Measurements from ENCODE around the gene CALY. TPM values are rescaled to one million over a fixed set of nuclear protein-coding genes. Genes with fewer than 3 reads are reported as not detected.

CALY gene
- total RNA-seq, 1 experiment from 2014 or later = 1.9 TPM

DNA sequence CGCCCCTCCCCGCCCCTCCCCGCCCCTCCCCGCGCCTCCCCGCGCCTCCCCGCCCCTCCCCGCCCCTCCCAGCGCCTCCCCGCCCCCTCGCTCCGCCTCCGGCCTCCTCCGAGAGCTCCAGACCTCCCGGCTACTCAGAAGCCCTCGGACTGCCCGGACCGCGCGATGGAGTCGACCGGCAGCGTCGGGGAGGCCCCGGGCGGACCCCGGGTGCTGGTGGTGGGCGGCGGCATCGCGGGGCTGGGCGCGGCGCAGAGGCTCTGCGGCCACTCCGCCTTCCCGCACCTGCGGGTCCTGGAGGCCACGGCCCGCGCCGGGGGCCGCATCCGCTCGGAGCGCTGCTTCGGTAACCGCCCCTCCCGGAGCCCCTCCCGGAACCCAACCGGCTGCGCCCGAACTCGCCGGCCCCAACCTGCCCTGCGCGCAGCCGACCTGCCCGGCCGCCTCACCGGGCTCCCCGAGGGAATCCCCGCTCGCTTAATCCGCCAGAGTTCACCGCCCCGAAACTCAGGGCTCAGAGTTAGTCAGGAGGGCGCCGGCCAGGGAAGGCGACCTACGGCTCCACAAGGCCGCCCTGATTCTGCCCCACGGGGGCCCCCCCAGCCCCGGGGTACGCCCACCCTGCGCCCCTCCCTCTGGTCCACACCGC lies 42.6 kb upstream of the CALY start, which contains the start of gene PAOX:
TSS of gene PAOX (plus strand) at position 111 of the 649 bp plus-strand sequence. CDS start at position 166, 55 bp downstream.
- DNase-seq (ENCODE audit: low read depth, low spot score) = no peak
- Histone ChIP-seq H3K4me3 (ENCODE audit: low read depth in 2 of 2, low read length in 2 of 2) (peak within 1 kb of the TSS; percentile 77 to 78), H3K27ac (ENCODE audit: low read length) (peak within 1 kb of the TSS; percentile 69), H3K4me1 (ENCODE audit: control insufficient read depth, insufficient read depth, low read length) (0 out of 2 replicates have a peak, but pooled peaks cover 3% of the 10 kb centered on the region), H3K27me3 (ENCODE audit: control insufficient read depth, insufficient read depth, low read length) (no peaks in the 10 kb centered on the region), H3K36me3 (ENCODE audit: control insufficient read depth, insufficient read depth, low read length) (no peaks in the 10 kb centered on the region), H3K9me3 (ENCODE audit: control insufficient read depth, insufficient read depth, low read depth, low read length) (no peaks in the 10 kb centered on the region)
- in situ Hi-C loops (cut with HindIII; ENCODE audit: low pct_unique_long_range_greater_than_20kb, low sequenced_read_pairs) (no loop called here), intact Hi-C loops (cut with micrococcal nuclease; ENCODE audit: unreplicated experiment) (no loop called here)
- ChIA-PET POLR2A (no interaction called here), CTCF (no interaction called here)
- no TSS peak for BruUV-seq (replicated peaks)
- 0 out of 2 replicates have a peak, but pooled peaks have one; percentile 37 for TF ChIP-seq POLR2AphosphoS5 (IDR thresholded peaks at IDR 0.05; ENCODE audit: low read depth, low read length)
- TF ChIP-seq TCF7L2 (IDR thresholded peaks at IDR 0.05; ENCODE audit: low read depth, low read length) = no peak
- peak; percentile 75 for ATAC-seq

DNA sequence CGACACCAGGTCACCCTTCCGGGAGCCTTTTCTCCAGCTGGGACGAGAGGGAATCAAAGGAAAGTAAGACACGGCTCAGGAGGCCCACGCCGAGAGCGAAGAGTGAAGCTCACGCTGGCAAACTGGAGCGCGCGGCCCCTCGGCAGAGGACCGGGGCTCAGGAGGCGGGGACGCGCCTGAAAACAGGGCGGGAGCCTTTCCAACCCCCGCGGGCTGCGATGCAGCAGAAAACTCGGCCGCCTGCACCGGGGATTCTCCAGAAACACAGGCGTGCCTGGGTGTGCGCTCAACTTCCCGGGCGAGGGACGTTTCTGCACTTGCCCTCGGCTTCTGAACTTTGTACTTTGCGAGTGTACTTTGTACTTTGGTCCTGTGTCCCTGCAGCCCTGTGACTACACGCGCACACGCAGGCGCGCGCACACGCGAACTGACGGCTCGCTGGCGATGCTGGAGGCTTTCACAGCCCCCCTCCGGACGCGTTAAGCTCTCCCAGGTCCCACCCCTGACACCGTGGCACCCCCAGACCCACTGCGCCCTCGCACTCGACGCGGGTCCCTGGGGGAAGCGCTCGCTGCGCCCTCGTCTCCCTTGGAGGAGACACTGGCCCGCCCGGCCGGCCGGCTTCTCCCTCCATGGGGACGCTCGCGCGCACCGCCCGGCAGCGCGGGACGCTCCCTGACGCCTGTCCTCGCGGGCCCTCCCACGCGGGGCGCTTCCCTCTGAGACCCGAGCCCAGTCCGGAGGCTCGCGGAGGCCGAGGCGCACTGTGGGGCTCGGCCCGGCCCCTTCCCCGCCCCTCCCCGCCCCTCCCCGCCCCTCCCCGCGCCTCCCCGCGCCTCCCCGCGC lies 41.8 kb upstream of the CALY start:
- intact Hi-C loops (cut with micrococcal nuclease; ENCODE audit: unreplicated experiment) (no loop called here), in situ Hi-C loops (cut with HindIII; ENCODE audit: low pct_unique_long_range_greater_than_20kb, low sequenced_read_pairs) (no loop called here)
- peak; percentile 70 for ATAC-seq
- H3K4me3 ChIP-seq (ENCODE audit: low read depth in 2 of 2, low read length in 2 of 2) = peak overlapping the region; percentile 77 to 78
- peaks cover 8% of the 10 kb centered on the region for H3K4me1 ChIP-seq (ENCODE audit: control insufficient read depth, insufficient read depth, low read length)
- H3K27me3 ChIP-seq (ENCODE audit: control insufficient read depth, insufficient read depth, low read length) = no peaks in the 10 kb centered on the region
- ChIA-PET CTCF (no interaction called here), POLR2A (no interaction called here)
- no TSS peak for BruUV-seq (replicated peaks)
- no peaks in the 10 kb centered on the region for H3K9me3 ChIP-seq (ENCODE audit: control insufficient read depth, insufficient read depth, low read depth, low read length)
- peak overlapping the region; percentile 17; the same call in 1 of the 2 replicates for H3K27ac ChIP-seq (ENCODE audit: low read length)
- TF ChIP-seq TCF7L2 (IDR thresholded peaks at IDR 0.05; ENCODE audit: low read depth, low read length) (no peak), POLR2AphosphoS5 (IDR thresholded peaks at IDR 0.05; ENCODE audit: low read depth, low read length) (no peak), SIN3A (IDR thresholded peaks at IDR 0.05; ENCODE audit: borderline replicate concordance, insufficient read depth, low read depth, low read length) (peak; percentile 56; the same call in 1 of the 2 replicates)
- TF ChIP-seq, protein P1, sequence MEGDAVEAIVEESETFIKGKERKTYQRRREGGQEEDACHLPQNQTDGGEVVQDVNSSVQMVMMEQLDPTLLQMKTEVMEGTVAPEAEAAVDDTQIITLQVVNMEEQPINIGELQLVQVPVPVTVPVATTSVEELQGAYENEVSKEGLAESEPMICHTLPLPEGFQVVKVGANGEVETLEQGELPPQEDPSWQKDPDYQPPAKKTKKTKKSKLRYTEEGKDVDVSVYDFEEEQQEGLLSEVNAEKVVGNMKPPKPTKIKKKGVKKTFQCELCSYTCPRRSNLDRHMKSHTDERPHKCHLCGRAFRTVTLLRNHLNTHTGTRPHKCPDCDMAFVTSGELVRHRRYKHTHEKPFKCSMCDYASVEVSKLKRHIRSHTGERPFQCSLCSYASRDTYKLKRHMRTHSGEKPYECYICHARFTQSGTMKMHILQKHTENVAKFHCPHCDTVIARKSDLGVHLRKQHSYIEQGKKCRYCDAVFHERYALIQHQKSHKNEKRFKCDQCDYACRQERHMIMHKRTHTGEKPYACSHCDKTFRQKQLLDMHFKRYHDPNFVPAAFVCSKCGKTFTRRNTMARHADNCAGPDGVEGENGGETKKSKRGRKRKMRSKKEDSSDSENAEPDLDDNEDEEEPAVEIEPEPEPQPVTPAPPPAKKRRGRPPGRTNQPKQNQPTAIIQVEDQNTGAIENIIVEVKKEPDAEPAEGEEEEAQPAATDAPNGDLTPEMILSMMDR (IDR thresholded peaks at IDR 0.05) = no peak
- TF ChIP-seq, protein P2, sequence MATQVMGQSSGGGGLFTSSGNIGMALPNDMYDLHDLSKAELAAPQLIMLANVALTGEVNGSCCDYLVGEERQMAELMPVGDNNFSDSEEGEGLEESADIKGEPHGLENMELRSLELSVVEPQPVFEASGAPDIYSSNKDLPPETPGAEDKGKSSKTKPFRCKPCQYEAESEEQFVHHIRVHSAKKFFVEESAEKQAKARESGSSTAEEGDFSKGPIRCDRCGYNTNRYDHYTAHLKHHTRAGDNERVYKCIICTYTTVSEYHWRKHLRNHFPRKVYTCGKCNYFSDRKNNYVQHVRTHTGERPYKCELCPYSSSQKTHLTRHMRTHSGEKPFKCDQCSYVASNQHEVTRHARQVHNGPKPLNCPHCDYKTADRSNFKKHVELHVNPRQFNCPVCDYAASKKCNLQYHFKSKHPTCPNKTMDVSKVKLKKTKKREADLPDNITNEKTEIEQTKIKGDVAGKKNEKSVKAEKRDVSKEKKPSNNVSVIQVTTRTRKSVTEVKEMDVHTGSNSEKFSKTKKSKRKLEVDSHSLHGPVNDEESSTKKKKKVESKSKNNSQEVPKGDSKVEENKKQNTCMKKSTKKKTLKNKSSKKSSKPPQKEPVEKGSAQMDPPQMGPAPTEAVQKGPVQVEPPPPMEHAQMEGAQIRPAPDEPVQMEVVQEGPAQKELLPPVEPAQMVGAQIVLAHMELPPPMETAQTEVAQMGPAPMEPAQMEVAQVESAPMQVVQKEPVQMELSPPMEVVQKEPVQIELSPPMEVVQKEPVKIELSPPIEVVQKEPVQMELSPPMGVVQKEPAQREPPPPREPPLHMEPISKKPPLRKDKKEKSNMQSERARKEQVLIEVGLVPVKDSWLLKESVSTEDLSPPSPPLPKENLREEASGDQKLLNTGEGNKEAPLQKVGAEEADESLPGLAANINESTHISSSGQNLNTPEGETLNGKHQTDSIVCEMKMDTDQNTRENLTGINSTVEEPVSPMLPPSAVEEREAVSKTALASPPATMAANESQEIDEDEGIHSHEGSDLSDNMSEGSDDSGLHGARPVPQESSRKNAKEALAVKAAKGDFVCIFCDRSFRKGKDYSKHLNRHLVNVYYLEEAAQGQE (IDR thresholded peaks at IDR 0.05; ENCODE audit: insufficient read depth in 1 of 2, low read depth in 2 of 2, low read length in 1 of 2) = no peak
- H3K36me3 ChIP-seq (ENCODE audit: control insufficient read depth, insufficient read depth, low read length) = no peaks in the 10 kb centered on the region
- no peak for DNase-seq (ENCODE audit: low read depth, low spot score)
